Activated B cell treated with CpG ODN at 0.5 μM for 24 hours (primary cell): Measurements from ENCODE around the gene SPRY1. TPM values are rescaled to one million over a fixed set of nuclear protein-coding genes. Genes with fewer than 3 reads are reported as not detected.

ENCODE experiments used
- ATAC-seq: fragments of 200-7000 bp; cut with Tn5 transposase; one replicate; pipeline ENCODE4 v1.10.0; 2021; ENCODE audit warnings: low read depth, mild to moderate bottlenecking, moderate library complexity
- CTCF ChIA-PET: fragments of 350-600 bp; sonication (Branson Sonifier 250); formaldehyde crosslinking; loops from one replicate; lab custom pipeline; 2021; ENCODE audit warnings: antibody characterized with exemption; lab: Charles Lee
- POLR2A ChIA-PET: fragments of 350-600 bp; sonication (Branson Sonifier 250); formaldehyde crosslinking; loops from one replicate; lab custom pipeline; 2021; ENCODE audit warnings: antibody characterized with exemption; lab: Charles Lee
- DNase-seq: peaks from one replicate; pipeline ENCODE4 v3.0.0; 2022
- H3K27ac Mint-ChIP-seq: one replicate; pipeline ENCODE4 v1.8.0; 2020; ENCODE audit warnings: mixed read lengths
- H3K27me3 Mint-ChIP-seq: one replicate; pipeline ENCODE4 v1.8.0; 2021; ENCODE audit warnings: mixed read lengths
- H3K36me3 Mint-ChIP-seq: one replicate; pipeline ENCODE4 v1.8.0; 2021; ENCODE audit warnings: low read depth, mixed read lengths
- H3K4me1 Mint-ChIP-seq: one replicate; pipeline ENCODE4 v1.8.0; 2021; ENCODE audit warnings: mixed read lengths
- H3K4me3 Mint-ChIP-seq: one replicate; pipeline ENCODE4 v1.8.0; 2020; ENCODE audit warnings: mild to moderate bottlenecking, mixed read lengths
- H3K9me3 Mint-ChIP-seq: one replicate; pipeline ENCODE4 v1.8.0; 2020; ENCODE audit warnings: mixed read lengths
- CTCF ChIP-seq: fragments of 200-600 bp; IDR thresholded peaks from one replicate; pipeline ENCODE4 v1.8.0; 2022; ENCODE audit warnings: antibody characterized with exemption, mild to moderate bottlenecking
- intact Hi-C: fragments of 100-400 bp; cut with micrococcal nuclease; formaldehyde crosslinking; loops from one replicate; pipeline ENCODE4 v1.15.1; 2024
- total RNA-seq: library from RNA; stranded (reverse); gene quantifications from 2 replicates; pipeline ENCODE4 v1.2.3, GENCODE V29; 2022

SPRY1 gene
- total RNA-seq, 1 donor from 2014 or later, result 4.1 TPM

- DNase-seq, result no peak
- no peak for TF ChIP-seq CTCF
- H3K36me3 Mint-ChIP-seq, result no peaks in the 10 kb centered on the region
- POLR2A ChIA-PET, result no interaction called here
- H3K4me1 Mint-ChIP-seq, result no peaks in the 10 kb centered on the region
- intact Hi-C loops, result no loop called here
- H3K9me3 Mint-ChIP-seq, result peaks cover 2% of the 10 kb centered on the region
- CTCF ChIA-PET, result no interaction called here
- no peak for ATAC-seq
- no peak overlapping the region for H3K4me3 Mint-ChIP-seq
- no peak overlapping the region for H3K27ac Mint-ChIP-seq
- peaks cover 9% of the 10 kb centered on the region for H3K27me3 Mint-ChIP-seq
These were observed 17.8 kb upstream of the SPRY1 start for GRCh38 chr4:123378794-123379193.

GRCh38 chr4:123379392-123379791, 17.2 kb upstream of the SPRY1 start:
- Mint-ChIP-seq H3K4me3 (no peak overlapping the region), H3K36me3 (no peaks in the 10 kb centered on the region), H3K9me3 (no peaks in the 10 kb centered on the region), H3K27ac (no peak overlapping the region), H3K27me3 (peaks cover 9% of the 10 kb centered on the region), H3K4me1 (no peaks in the 10 kb centered on the region)
- ATAC-seq (no peak), DNase-seq (no peak)
- TF ChIP-seq CTCF, result no peak
- intact Hi-C loops, result no loop called here
- ChIA-PET POLR2A (no interaction called here), CTCF (no interaction called here)

GRCh38 chr4:123380728-123381716, 15.6 kb upstream of the SPRY1 start:
- Mint-ChIP-seq H3K4me1 (no peaks in the 10 kb centered on the region), H3K4me3 (no peak overlapping the region), H3K27ac (no peak overlapping the region), H3K27me3 (peaks cover 9% of the 10 kb centered on the region), H3K36me3 (no peaks in the 10 kb centered on the region), H3K9me3 (no peaks in the 10 kb centered on the region)
- intact Hi-C loops, result no loop called here
- ChIA-PET POLR2A (no interaction called here), CTCF (no interaction called here)
- DNase-seq (no peak), ATAC-seq (no peak)
- no peak for TF ChIP-seq CTCF

- CTCF ChIA-PET, result no interaction called here
- Mint-ChIP-seq H3K9me3 (no peaks in the 10 kb centered on the region), H3K36me3 (no peaks in the 10 kb centered on the region), H3K4me3 (no peak overlapping the region), H3K27ac (no peak overlapping the region), H3K27me3 (peaks cover 9% of the 10 kb centered on the region), H3K4me1 (no peaks in the 10 kb centered on the region)
- no peak for ATAC-seq
- POLR2A ChIA-PET, result no interaction called here
- intact Hi-C loops, result no loop called here
- no peak for TF ChIP-seq CTCF
- DNase-seq, result no peak
These were observed 14.6 kb upstream of the SPRY1 start for GRCh38 chr4:123381996-123382395.

GRCh38 chr4:123383566-123383965, 13.0 kb upstream of the SPRY1 start:
- no peak overlapping the region for H3K4me3 Mint-ChIP-seq
- ChIA-PET POLR2A (no interaction called here), CTCF (no interaction called here)
- H3K9me3 Mint-ChIP-seq, result no peaks in the 10 kb centered on the region
- DNase-seq (no peak), ATAC-seq (no peak)
- no peak overlapping the region for H3K27ac Mint-ChIP-seq
- intact Hi-C loops, result no loop called here
- no peaks in the 10 kb centered on the region for H3K4me1 Mint-ChIP-seq
- H3K27me3 Mint-ChIP-seq, result peaks cover 7% of the 10 kb centered on the region
- no peaks in the 10 kb centered on the region for H3K36me3 Mint-ChIP-seq
- no peak for TF ChIP-seq CTCF
